Breast epithelium (tissue), 3 donors: ENCODE data around the gene ATP2B2.

Source experiments
- POLR2A ChIP-seq: fragments of 450-650 bp; IDR thresholded peaks from one replicate; pipeline ENCODE4 v1.6.1; 2016; ENCODE audit warnings: antibody characterized with exemption, mild to moderate bottlenecking, moderate library complexity
- POLR2AphosphoS5 ChIP-seq, 3 donors: sonication (generic); formaldehyde crosslinking; IDR thresholded peaks; one replicate each; pipeline ENCODE4 v1.6.1; 2017; ENCODE audit warnings: antibody characterized with exemption in 3 of 3
- TF ChIP-seq, protein P1 (sequence below), 3 donors: fragments of 450-650 bp; IDR thresholded peaks; one replicate each; pipeline ENCODE4 v1.5.1; 2016 to 2017; ENCODE audit warnings: antibody characterized with exemption in 3 of 3, mild to moderate bottlenecking in 3 of 3, moderate library complexity in 3 of 3

DNA sequence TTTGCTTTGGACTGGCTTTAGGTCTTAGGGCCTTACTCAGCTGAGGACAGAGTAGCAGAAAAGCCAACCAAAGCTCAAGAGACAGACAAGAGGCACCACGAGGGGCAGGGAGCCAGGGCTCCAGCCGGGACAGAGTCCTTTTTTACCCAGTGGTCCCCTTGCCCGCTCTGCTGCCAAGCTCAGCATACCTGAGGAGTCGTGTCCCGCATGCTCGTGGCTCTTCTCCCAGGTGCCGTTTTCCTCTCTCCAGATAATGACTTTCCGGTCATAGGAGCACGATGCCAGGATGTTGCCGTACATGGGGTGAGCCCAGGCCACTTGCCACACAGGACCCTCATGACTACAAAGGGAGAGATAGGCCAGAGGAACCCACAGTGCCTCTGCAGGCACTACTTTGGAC lies 193.0 kb downstream of the ATP2B2 start:
- no peak for TF ChIP-seq POLR2AphosphoS5 (IDR thresholded peaks at IDR 0.05)
- TF ChIP-seq POLR2A = no peak
- TF ChIP-seq, protein P1, sequence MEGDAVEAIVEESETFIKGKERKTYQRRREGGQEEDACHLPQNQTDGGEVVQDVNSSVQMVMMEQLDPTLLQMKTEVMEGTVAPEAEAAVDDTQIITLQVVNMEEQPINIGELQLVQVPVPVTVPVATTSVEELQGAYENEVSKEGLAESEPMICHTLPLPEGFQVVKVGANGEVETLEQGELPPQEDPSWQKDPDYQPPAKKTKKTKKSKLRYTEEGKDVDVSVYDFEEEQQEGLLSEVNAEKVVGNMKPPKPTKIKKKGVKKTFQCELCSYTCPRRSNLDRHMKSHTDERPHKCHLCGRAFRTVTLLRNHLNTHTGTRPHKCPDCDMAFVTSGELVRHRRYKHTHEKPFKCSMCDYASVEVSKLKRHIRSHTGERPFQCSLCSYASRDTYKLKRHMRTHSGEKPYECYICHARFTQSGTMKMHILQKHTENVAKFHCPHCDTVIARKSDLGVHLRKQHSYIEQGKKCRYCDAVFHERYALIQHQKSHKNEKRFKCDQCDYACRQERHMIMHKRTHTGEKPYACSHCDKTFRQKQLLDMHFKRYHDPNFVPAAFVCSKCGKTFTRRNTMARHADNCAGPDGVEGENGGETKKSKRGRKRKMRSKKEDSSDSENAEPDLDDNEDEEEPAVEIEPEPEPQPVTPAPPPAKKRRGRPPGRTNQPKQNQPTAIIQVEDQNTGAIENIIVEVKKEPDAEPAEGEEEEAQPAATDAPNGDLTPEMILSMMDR (IDR thresholded peaks at IDR 0.05) = no peak
